Neural progenitor cell (in vitro differentiated cells): ENCODE results near the gene TIMP2. TPM values are rescaled to one million over a fixed set of nuclear protein-coding genes. Genes with fewer than 3 reads are reported as not detected.

Source experiments
- DNase-seq: peaks from one replicate; pipeline ENCODE4 v3.0.0-alpha.2; 2016; ENCODE audit warnings: low spot score
- H2AFZ ChIP-seq: fragments of 200-600 bp; sonication (generic); replicated peaks from 2 replicates; pipeline ENCODE4 v1.6.1; 2016; ENCODE audit warnings: antibody characterized with exemption
- H3F3A ChIP-seq: fragments of 200-600 bp; sonication (generic); 2 replicates; pipeline ENCODE4 v1.6.1; 2016; ENCODE audit warnings: antibody characterized with exemption, low read depth
- H3K27ac ChIP-seq: fragments of 200-600 bp; sonication (generic); 2 replicates; pipeline ENCODE4 v1.5.1; 2016; ENCODE audit warnings: mild to moderate bottlenecking
- H3K27me3 ChIP-seq: fragments of 200-600 bp; sonication (generic); 2 replicates; pipeline ENCODE4 v1.6.1; 2016; ENCODE audit warnings: mild to moderate bottlenecking, moderate library complexity
- H3K36me3 ChIP-seq: fragments of 200-600 bp; sonication (generic); 2 replicates; pipeline ENCODE4 v1.5.1; 2016
- H3K4me1 ChIP-seq: fragments of 200-600 bp; sonication (generic); 2 replicates; pipeline ENCODE4 v1.6.1; 2016; ENCODE audit warnings: mixed run types
- H3K4me2 ChIP-seq: fragments of 200-600 bp; sonication (generic); 2 replicates; pipeline ENCODE4 v1.6.1; 2016
- H3K4me3 ChIP-seq: fragments of 200-600 bp; sonication (generic); 2 replicates; pipeline ENCODE4 v1.5.1; 2016
- H3K79me2 ChIP-seq: fragments of 200-600 bp; sonication (generic); 2 replicates; pipeline ENCODE4 v1.6.1; 2016; ENCODE audit warnings: low read depth
- H3K9ac ChIP-seq: fragments of 200-600 bp; sonication (generic); 2 replicates; pipeline ENCODE4 v1.6.1; 2016
- H3K9me3 ChIP-seq: fragments of 200-600 bp; sonication (generic); 2 replicates; pipeline ENCODE4 v1.5.1; 2016; ENCODE audit warnings: low read depth
- H4K20me1 ChIP-seq: fragments of 200-600 bp; sonication (generic); 2 replicates; pipeline ENCODE4 v1.6.1; 2016; ENCODE audit warnings: low read depth
- H3K27ac Mint-ChIP-seq: 3 replicates; pipeline ENCODE4 v1.8.0; 2021; ENCODE audit warnings: mixed read lengths
- H3K27me3 Mint-ChIP-seq: 2 replicates; pipeline ENCODE4 v1.8.0; 2022; ENCODE audit warnings: low read depth, mild to moderate bottlenecking, inconsistent platforms, moderate library complexity, mixed read lengths; ENCODE audit not compliant: insufficient read depth
- H3K36me3 Mint-ChIP-seq: 3 replicates; pipeline ENCODE4 v1.8.0; 2021; ENCODE audit warnings: mixed read lengths
- H3K4me1 Mint-ChIP-seq: 3 replicates; pipeline ENCODE4 v1.8.0; 2021; ENCODE audit warnings: mixed read lengths
- H3K4me3 Mint-ChIP-seq: 3 replicates; pipeline ENCODE4 v1.8.0; 2021; ENCODE audit warnings: mild to moderate bottlenecking, moderate library complexity, mixed read lengths
- H3K9me3 Mint-ChIP-seq: 3 replicates; pipeline ENCODE4 v1.8.0; 2020; ENCODE audit warnings: mixed read lengths
- CTCF ChIP-seq: fragments of 200-600 bp; sonication (generic); IDR thresholded peaks from 2 replicates; pipeline ENCODE4 v1.5.1; 2017; ENCODE audit warnings: antibody characterized with exemption, mild to moderate bottlenecking
- EZH2 ChIP-seq: fragments of 200-600 bp; sonication (generic); IDR thresholded peaks from 2 replicates; pipeline ENCODE4 v1.6.1; 2017; ENCODE audit warnings: antibody characterized with exemption, mild to moderate bottlenecking, moderate library complexity
- EZH2phosphoT487 ChIP-seq: fragments of 200-600 bp; sonication (generic); IDR thresholded peaks from 2 replicates; pipeline ENCODE4 v1.6.1; 2017; ENCODE audit warnings: antibody characterized with exemption
- total RNA-seq: library from RNA; depleted of rRNA; stranded (reverse); fragments of >200 nt; gene quantifications from 2 replicates; pipeline ENCODE4 v1.2.3, GENCODE V29; 2015; ENCODE audit warnings: low replicate concordance

TIMP2 gene
- total RNA-seq, 1 donor from 2014 or later = 19.8 TPM

- Histone ChIP-seq H3K4me2 (no peak overlapping the region), H3F3A (no peaks in the 10 kb centered on the region), H3K9me3 (no peaks in the 10 kb centered on the region), H3K27ac (no peak overlapping the region), H3K9ac (no peak overlapping the region), H3K36me3 (no peaks in the 10 kb centered on the region), H3K4me3 (no peak overlapping the region), H3K4me1 (no peaks in the 10 kb centered on the region), H3K79me2 (no peaks in the 10 kb centered on the region), H4K20me1 (no peaks in the 10 kb centered on the region), H3K27me3 (no peaks in the 10 kb centered on the region), H2AFZ (no peak overlapping the region)
- DNase-seq = no peak
- no peak overlapping the region for H3K4me3 Mint-ChIP-seq
- TF ChIP-seq EZH2 (no peak), EZH2phosphoT487 (no peak), CTCF (no peak)
- H3K27ac Mint-ChIP-seq = no peak overlapping the region
- no peaks in the 10 kb centered on the region for H3K9me3 Mint-ChIP-seq
- no peaks in the 10 kb centered on the region for H3K36me3 Mint-ChIP-seq
- peaks cover 25% of the 10 kb centered on the region for H3K4me1 Mint-ChIP-seq
- peaks cover 5% of the 10 kb centered on the region for H3K27me3 Mint-ChIP-seq
Measured at GRCh38 chr17:78962345-78962983, 37.3 kb upstream of the TIMP2 start.

- no peaks in the 10 kb centered on the region for H3K9me3 Mint-ChIP-seq
- Histone ChIP-seq H3K4me3 (no peak overlapping the region), H3K9me3 (no peaks in the 10 kb centered on the region), H3K79me2 (no peaks in the 10 kb centered on the region), H3K27me3 (no peaks in the 10 kb centered on the region), H2AFZ (no peak overlapping the region), H3K36me3 (no peaks in the 10 kb centered on the region), H3K4me1 (no peaks in the 10 kb centered on the region), H4K20me1 (no peaks in the 10 kb centered on the region), H3K9ac (no peak overlapping the region), H3F3A (no peaks in the 10 kb centered on the region), H3K27ac (no peak overlapping the region), H3K4me2 (no peak overlapping the region)
- H3K36me3 Mint-ChIP-seq = no peaks in the 10 kb centered on the region
- peaks cover 4% of the 10 kb centered on the region for H3K27me3 Mint-ChIP-seq
- TF ChIP-seq CTCF (no peak), EZH2 (no peak), EZH2phosphoT487 (no peak)
- H3K27ac Mint-ChIP-seq = no peak overlapping the region
- no peak overlapping the region for H3K4me3 Mint-ChIP-seq
- no peak for DNase-seq
- H3K4me1 Mint-ChIP-seq = peaks cover 34% of the 10 kb centered on the region
Measured at GRCh38 chr17:78961571-78961970, 36.4 kb upstream of the TIMP2 start.

- no peak overlapping the region for H3K4me3 ChIP-seq
- Mint-ChIP-seq H3K4me3 (no peak overlapping the region), H3K4me1 (peaks cover 38% of the 10 kb centered on the region), H3K9me3 (no peaks in the 10 kb centered on the region), H3K27me3 (peaks cover 5% of the 10 kb centered on the region), H3K36me3 (no peaks in the 10 kb centered on the region), H3K27ac (peak overlapping the region; percentile 82)
- no peak overlapping the region for H3K4me2 ChIP-seq
- no peak overlapping the region for H3K9ac ChIP-seq
- DNase-seq = no peak
- H3F3A ChIP-seq = no peaks in the 10 kb centered on the region
- no peak overlapping the region for H3K27ac ChIP-seq
- no peaks in the 10 kb centered on the region for H3K4me1 ChIP-seq
- TF ChIP-seq EZH2 (no peak), CTCF (no peak), EZH2phosphoT487 (no peak)
- H3K36me3 ChIP-seq = no peaks in the 10 kb centered on the region
- H4K20me1 ChIP-seq = no peaks in the 10 kb centered on the region
- no peaks in the 10 kb centered on the region for H3K9me3 ChIP-seq
- H3K79me2 ChIP-seq = no peaks in the 10 kb centered on the region
- H3K27me3 ChIP-seq = no peaks in the 10 kb centered on the region
- H2AFZ ChIP-seq = no peak overlapping the region
Measured at GRCh38 chr17:78960928-78961327, 35.7 kb upstream of the TIMP2 start.
